ENCODE results near the gene ELAC1. TPM values are rescaled to one million over a fixed set of nuclear protein-coding genes. Genes with fewer than 3 reads are reported as not detected.
"Not testable (repeated sequence)": the region's sequence is repeated elsewhere in the genome, so short reads cannot be mapped to it uniquely, and the experiment has no call there.

The ELAC1 gene
- total RNA-seq, 6 experiments from 2014 or later: 6.2 to 9.0 (median 8.1) TPM

DNA sequence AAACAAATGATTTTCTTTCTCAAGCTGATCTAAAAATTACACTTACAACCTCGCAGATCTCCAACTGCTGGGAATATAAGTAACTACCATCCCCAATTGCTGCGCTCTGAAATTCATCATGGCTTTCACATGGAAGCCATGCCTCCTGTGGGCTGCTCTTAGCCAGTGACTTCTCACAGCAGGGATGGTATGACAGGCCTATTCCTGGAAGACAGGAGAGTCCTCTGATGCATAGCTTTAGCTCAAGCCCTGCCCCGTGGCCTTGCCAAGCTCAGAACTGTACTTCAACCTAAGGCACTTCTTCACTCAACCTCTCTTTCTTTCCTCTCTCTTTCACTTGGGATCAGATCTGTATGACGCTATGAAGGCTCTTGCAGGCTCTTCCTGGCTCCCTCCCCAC is 12.6 kb upstream of the ELAC1 start:
- Mint-ChIP-seq H3K27ac (no peak overlapping the region), H3K9me3 (no peaks in the 10 kb centered on the region), H3K27me3 (ENCODE audit: insufficient read depth) (no peaks in the 10 kb centered on the region), H3K36me3 (ENCODE audit: low read depth) (no peaks in the 10 kb centered on the region), H3K4me1 (ENCODE audit: low read depth) (peaks cover 14% of the 10 kb centered on the region), H3K4me3 (no peak overlapping the region)
- TF ChIP-seq, protein P1, sequence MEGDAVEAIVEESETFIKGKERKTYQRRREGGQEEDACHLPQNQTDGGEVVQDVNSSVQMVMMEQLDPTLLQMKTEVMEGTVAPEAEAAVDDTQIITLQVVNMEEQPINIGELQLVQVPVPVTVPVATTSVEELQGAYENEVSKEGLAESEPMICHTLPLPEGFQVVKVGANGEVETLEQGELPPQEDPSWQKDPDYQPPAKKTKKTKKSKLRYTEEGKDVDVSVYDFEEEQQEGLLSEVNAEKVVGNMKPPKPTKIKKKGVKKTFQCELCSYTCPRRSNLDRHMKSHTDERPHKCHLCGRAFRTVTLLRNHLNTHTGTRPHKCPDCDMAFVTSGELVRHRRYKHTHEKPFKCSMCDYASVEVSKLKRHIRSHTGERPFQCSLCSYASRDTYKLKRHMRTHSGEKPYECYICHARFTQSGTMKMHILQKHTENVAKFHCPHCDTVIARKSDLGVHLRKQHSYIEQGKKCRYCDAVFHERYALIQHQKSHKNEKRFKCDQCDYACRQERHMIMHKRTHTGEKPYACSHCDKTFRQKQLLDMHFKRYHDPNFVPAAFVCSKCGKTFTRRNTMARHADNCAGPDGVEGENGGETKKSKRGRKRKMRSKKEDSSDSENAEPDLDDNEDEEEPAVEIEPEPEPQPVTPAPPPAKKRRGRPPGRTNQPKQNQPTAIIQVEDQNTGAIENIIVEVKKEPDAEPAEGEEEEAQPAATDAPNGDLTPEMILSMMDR (IDR thresholded peaks at IDR 0.05): no peak
- no peak for DNase-seq

DNA sequence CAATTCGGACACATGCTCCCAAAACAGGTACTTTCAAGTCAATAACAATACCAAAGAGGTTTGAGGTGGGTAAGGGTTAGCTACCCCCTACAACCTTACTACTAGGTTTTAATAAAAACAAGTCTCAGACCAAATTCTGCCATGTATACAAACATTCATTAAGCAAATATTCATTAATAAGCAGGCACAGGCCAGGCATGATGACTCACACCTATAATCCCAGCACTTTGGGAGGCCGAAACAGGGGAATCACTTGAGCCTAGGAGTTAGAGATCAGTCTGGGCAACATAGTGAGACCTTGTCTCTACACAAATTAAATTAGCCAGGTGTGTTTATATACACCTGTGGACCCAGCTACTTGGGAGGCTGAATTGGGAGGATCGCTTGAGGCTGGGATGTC is 11.7 kb upstream of the ELAC1 start:
- Mint-ChIP-seq H3K27me3 (ENCODE audit: insufficient read depth) (no peaks in the 10 kb centered on the region), H3K4me1 (ENCODE audit: low read depth) (peaks cover 14% of the 10 kb centered on the region), H3K4me3 (no peak overlapping the region; the same call in 1 of the 2 replicates), H3K36me3 (ENCODE audit: low read depth) (no peaks in the 10 kb centered on the region), H3K27ac (peak overlapping the region; percentile 58; the same call in 1 of the 2 replicates), H3K9me3 (peaks cover 5% of the 10 kb centered on the region)
- TF ChIP-seq, protein P1 (IDR thresholded peaks at IDR 0.05): no peak
- DNase-seq: peak; percentile 26

DNA sequence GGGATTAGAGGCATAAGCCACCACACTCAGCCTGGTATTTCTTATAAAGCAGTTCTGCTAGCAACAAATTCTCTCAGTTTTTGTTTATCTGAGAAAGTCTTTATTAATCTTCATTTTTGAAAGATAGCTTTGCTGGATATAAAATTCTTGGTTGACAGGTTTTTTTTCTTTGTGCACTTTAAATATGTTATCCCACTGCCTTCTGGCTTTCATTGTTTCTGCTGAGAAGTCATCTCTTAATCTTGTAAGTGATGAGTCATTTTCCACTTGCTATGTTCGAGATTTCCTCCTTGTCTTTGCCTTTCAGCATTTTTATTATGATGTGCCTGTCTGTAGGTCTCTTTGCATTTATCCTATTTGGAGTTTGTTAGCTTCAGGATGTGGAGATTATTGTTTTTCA is 5.9 kb upstream of the ELAC1 start:
- TF ChIP-seq, protein P1 (IDR thresholded peaks at IDR 0.05): no peak
- Mint-ChIP-seq H3K4me3 (no peak overlapping the region), H3K27me3 (ENCODE audit: insufficient read depth) (no peaks in the 10 kb centered on the region; the same call in 1 of the 2 replicates)

DNA sequence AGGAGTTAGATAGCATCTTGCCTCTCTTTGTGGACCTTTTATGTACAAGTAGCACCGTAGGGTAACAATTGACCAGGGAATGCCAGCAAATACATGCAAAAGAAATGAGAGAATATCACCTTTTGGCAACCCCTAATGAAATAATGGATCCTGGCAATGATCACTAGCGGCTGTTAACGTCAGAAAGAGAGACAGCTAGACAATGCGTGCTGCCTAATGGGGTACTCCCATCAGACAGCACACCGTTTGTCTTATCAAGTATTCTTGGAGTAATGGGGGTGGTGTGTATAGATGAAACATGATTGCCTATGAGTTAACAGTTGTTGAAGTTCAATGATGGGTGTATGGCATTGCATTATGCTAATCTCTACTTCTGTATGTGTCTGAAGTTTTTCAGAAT is 1.6 kb downstream of the ELAC1 start:
- no peaks in the 10 kb centered on the region for H3K27me3 Mint-ChIP-seq (ENCODE audit: insufficient read depth)
- TF ChIP-seq, protein P1 (IDR thresholded peaks at IDR 0.05): no peak
- peaks cover 37% of the 10 kb centered on the region for H3K4me1 Mint-ChIP-seq (ENCODE audit: low read depth)
- peak overlapping the region; percentile 86 for H3K4me3 Mint-ChIP-seq
- H3K27ac Mint-ChIP-seq: peak overlapping the region; percentile 98
- peaks cover 6% of the 10 kb centered on the region; the same call in 1 of the 2 replicates for H3K36me3 Mint-ChIP-seq (ENCODE audit: low read depth)
- H3K9me3 Mint-ChIP-seq: no peaks in the 10 kb centered on the region
- DNase-seq: no peak

More for the DNA sequence above, 5.9 kb upstream of the ELAC1 start:
- Mint-ChIP-seq H3K36me3 (ENCODE audit: low read depth) (peaks cover 10% of the 10 kb centered on the region), H3K4me1 (ENCODE audit: low read depth) (no peaks in the 10 kb centered on the region), H3K27ac (no peak overlapping the region), H3K9me3 (peaks cover 24% of the 10 kb centered on the region)
- no peak for DNase-seq

DNA sequence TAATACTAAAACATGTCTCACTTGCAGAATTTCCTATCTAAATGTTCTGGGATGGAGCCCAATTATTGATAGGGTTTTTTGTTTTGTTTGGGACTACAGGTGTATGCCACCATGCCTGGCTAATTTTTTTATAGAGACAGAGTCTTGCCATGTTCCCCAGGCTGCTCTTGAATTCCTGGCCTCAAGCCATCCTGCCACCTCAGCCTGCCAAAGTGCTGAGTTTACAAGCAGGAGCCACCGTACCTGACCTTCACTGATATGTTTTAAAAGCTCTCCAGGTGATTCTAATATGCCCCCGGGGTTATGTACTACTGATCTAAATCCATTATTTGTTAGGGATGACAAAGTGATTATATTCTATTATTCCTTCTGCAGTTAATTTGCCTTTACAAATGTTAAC is 2.2 kb downstream of the ELAC1 start:
- Mint-ChIP-seq H3K27ac (no peak overlapping the region), H3K36me3 (ENCODE audit: low read depth) (peaks cover 11% of the 10 kb centered on the region; the same call in 1 of the 2 replicates), H3K4me3 (no peak overlapping the region), H3K27me3 (ENCODE audit: insufficient read depth) (no peaks in the 10 kb centered on the region), H3K9me3 (no peaks in the 10 kb centered on the region), H3K4me1 (ENCODE audit: low read depth) (peaks cover 37% of the 10 kb centered on the region)
- TF ChIP-seq, protein P1 (IDR thresholded peaks at IDR 0.05): no peak
- DNase-seq: no peak

DNA sequence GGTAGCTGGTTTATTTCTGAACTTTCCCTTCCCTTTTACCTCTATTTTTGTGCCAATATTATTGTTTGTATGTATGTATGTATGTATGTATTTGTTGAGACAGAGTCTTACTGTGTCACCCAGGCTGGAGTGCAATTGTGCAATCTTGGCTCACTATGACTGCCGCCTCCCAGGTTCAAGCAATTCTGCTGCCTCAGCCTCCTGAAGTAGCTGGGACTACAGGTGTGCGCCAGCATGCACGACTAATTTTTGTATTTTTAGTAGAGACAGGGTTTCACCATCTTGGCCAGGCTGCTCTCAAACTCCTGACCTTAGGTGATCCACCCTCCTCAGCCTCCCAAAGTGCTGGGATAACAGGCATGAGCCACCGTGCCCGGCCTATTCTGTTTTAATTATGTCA is 4.6 kb downstream of the ELAC1 start:
- not testable (repeated sequence) for H3K27ac Mint-ChIP-seq; DNase-seq; H3K27me3 Mint-ChIP-seq (ENCODE audit: insufficient read depth); H3K9me3 Mint-ChIP-seq; H3K4me3 Mint-ChIP-seq
- H3K36me3 Mint-ChIP-seq (ENCODE audit: low read depth): peaks cover 33% of the 10 kb centered on the region
- H3K4me1 Mint-ChIP-seq (ENCODE audit: low read depth): peaks cover 36% of the 10 kb centered on the region
